Uterus (tissue), 4 donors: ENCODE data around the gene SUGCT. TPM values are rescaled to one million over a fixed set of nuclear protein-coding genes. Genes with fewer than 3 reads are reported as not detected.

Experiments
- DNase-seq, 2 donors: peaks; one replicate each; pipeline ENCODE4 v3.0.0-alpha.2; 2019 to 2020
- H3K27ac ChIP-seq, 2 donors: fragments of 200-600 bp; sonication (generic); 1 replicate in 1 of 2; 2 replicates in 1 of 2; pipeline ENCODE4 v1.5.1; 2016 to 2018
- H3K27me3 ChIP-seq, 2 donors: fragments of 200-600 bp; sonication (generic); one replicate each; pipeline ENCODE4 v1.5.1; 2018 to 2019; ENCODE audit warnings: control low read depth in 1 of 2
- H3K36me3 ChIP-seq, 2 donors: fragments of 200-600 bp; sonication (generic); one replicate each; pipeline ENCODE4 v1.5.1; 2019; ENCODE audit warnings: control low read depth in 1 of 2
- H3K4me1 ChIP-seq, 2 donors: fragments of 200-600 bp; sonication (generic); one replicate each; pipeline ENCODE4 v1.5.1; 2018 to 2019; ENCODE audit warnings: control low read depth in 1 of 2
- H3K4me3 ChIP-seq, 2 donors: fragments of 200-600 bp; sonication (generic); 1 replicate in 1 of 2; 2 replicates in 1 of 2; pipeline ENCODE4 v1.5.1; 2018 to 2019; ENCODE audit warnings: mild to moderate bottlenecking in 1 of 2
- H3K9me3 ChIP-seq, 2 donors: fragments of 200-600 bp; sonication (generic); one replicate each; pipeline ENCODE4 v1.5.1; 2019; ENCODE audit warnings: control low read depth in 1 of 2
- POLR2A ChIP-seq, 2 donors: fragments of 450-650 bp; IDR thresholded peaks; one replicate each; pipeline ENCODE4 v1.6.1; 2016; ENCODE audit warnings: antibody characterized with exemption in 2 of 2, mild to moderate bottlenecking in 1 of 2, moderate library complexity in 1 of 2
- intact Hi-C: fragments of 100-400 bp; cut with DNase I; formaldehyde crosslinking; loops from one replicate; pipeline ENCODE4 v1.15.1; 2023; ENCODE audit warnings: low total_unique reads
- total RNA-seq, 4 donors: library from RNA; depleted of rRNA in 3 of 4; stranded (reverse); fragments of >200 nt in 3 of 4; gene quantifications; one replicate each; pipeline versions ENCODE4 v1.1.0 to v1.2.4, GENCODE V29; 2014 to 2023
- TF ChIP-seq, protein P1 (sequence below), 4 experiments: fragments of 200-600 bp in 2 of 4; fragments of 450-650 bp in 2 of 4; sonication (generic) in 2 of 4; IDR thresholded peaks; one replicate each; pipeline ENCODE4 v1.5.1; 2016 to 2019; ENCODE audit warnings: antibody characterized with exemption in 4 of 4, mild to moderate bottlenecking in 2 of 4, moderate library complexity in 1 of 4
- donor health status: DM: yes; HTN: yes; CAD: no.

Gene SUGCT
- total RNA-seq, 4 donors from 2014 or later, result 2.0 to 9.6 (median 6.3) TPM; not detected in 1

DNA sequence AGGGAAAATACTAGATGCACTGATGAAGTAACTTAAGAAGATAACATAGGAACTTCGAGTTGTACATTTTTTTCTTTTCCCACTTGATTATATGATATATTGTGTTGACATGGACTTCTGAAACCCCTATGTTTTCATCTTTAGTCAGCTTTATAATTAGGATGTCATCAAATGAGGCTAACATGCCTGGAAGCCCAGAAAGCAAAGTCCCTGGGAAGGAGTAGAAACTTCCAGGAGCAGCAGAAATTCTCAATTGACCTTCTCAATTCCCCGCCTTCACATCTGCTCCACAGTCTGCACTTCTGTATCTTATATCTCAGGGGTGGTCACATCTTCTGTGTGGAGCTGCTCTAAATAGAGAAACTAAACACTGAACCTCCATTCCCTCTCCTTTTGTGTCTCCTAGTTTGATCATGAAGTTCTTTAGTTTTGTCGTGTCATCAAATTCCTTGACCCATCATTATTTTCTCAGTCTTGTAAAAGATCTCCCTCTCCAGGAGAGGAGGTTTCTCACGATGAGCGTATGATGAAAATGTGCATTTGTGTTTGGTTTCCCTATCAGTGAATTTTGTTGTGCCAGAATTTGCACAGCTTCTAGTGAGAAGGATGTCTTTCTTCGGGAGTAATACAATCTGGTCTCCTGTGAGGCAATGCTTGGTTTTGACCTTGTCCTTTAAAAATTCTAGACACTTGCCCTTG is 303.3 kb downstream of the SUGCT start:
- Histone ChIP-seq H3K36me3 (no peaks in the 10 kb centered on the region), H3K27ac (peak overlapping the region; percentile 55 to 57), H3K4me1 (no peaks in the 10 kb centered on the region), H3K27me3 (no peaks in the 10 kb centered on the region), H3K9me3 (no peaks in the 10 kb centered on the region), H3K4me3 (no peak overlapping the region)
- TF ChIP-seq, protein P1, sequence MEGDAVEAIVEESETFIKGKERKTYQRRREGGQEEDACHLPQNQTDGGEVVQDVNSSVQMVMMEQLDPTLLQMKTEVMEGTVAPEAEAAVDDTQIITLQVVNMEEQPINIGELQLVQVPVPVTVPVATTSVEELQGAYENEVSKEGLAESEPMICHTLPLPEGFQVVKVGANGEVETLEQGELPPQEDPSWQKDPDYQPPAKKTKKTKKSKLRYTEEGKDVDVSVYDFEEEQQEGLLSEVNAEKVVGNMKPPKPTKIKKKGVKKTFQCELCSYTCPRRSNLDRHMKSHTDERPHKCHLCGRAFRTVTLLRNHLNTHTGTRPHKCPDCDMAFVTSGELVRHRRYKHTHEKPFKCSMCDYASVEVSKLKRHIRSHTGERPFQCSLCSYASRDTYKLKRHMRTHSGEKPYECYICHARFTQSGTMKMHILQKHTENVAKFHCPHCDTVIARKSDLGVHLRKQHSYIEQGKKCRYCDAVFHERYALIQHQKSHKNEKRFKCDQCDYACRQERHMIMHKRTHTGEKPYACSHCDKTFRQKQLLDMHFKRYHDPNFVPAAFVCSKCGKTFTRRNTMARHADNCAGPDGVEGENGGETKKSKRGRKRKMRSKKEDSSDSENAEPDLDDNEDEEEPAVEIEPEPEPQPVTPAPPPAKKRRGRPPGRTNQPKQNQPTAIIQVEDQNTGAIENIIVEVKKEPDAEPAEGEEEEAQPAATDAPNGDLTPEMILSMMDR (IDR thresholded peaks at IDR 0.05), result no peak
- no peak for TF ChIP-seq POLR2A (IDR thresholded peaks at IDR 0.05)
- DNase-seq, result no peak
- intact Hi-C loops, result no loop called here

DNA sequence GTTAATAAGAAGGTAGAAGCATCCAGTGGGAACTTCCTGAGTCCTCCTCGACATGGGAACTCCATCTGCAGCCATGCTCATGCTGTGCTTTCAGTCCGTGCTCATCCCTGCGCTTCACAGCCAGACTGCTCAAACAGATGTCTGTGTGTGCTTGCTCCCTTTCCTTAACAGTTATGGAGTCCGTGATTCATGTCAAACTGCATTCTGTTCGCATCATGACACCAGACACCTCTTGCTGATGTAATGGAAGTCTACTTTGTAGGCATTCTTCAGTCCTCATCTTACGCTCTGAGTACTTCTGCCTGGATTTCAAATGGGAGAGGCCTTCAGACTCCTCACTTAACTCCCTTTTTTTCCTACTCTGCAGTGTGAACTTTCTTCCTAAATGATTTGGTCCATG is 304.9 kb downstream of the SUGCT start:
- intact Hi-C loops, result no loop called here
- no peaks in the 10 kb centered on the region for H3K27me3 ChIP-seq
- TF ChIP-seq, protein P1 (IDR thresholded peaks at IDR 0.05), result no peak
- TF ChIP-seq POLR2A (IDR thresholded peaks at IDR 0.05), result no peak
- no peaks in the 10 kb centered on the region for H3K4me1 ChIP-seq
- H3K36me3 ChIP-seq, result no peaks in the 10 kb centered on the region
- no peak overlapping the region for H3K4me3 ChIP-seq
- H3K27ac ChIP-seq, result no peak overlapping the region
- H3K9me3 ChIP-seq, result no peaks in the 10 kb centered on the region
- DNase-seq, result no peak

DNA sequence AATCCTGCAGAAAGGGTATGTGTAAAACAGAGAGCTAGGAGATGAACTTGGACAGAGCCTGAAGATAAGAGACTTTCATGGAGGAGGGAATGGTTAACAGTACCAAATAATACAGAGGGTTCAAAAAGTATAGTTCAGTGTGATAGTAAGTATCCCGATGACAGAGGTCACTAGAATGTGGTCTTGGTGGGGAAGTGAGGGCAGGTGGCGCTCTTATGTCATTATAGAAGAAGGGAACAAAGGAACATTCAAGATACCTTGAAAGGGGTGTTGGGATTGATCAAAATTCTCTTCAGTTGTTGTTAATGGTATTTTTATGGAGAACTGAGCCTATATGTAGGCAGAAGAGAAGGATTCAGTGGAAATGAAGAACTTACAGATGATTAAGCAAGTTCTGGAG is 312.5 kb downstream of the SUGCT start:
- TF ChIP-seq, protein P1 (IDR thresholded peaks at IDR 0.05), result no peak
- TF ChIP-seq POLR2A (IDR thresholded peaks at IDR 0.05), result no peak
- no peak for DNase-seq
- H3K4me1 ChIP-seq, result no peaks in the 10 kb centered on the region
- H3K27ac ChIP-seq, result no peak overlapping the region
- intact Hi-C loops, result no loop called here
- no peak overlapping the region for H3K4me3 ChIP-seq
- H3K36me3 ChIP-seq, result no peaks in the 10 kb centered on the region
- no peaks in the 10 kb centered on the region for H3K9me3 ChIP-seq
- no peaks in the 10 kb centered on the region for H3K27me3 ChIP-seq

DNA sequence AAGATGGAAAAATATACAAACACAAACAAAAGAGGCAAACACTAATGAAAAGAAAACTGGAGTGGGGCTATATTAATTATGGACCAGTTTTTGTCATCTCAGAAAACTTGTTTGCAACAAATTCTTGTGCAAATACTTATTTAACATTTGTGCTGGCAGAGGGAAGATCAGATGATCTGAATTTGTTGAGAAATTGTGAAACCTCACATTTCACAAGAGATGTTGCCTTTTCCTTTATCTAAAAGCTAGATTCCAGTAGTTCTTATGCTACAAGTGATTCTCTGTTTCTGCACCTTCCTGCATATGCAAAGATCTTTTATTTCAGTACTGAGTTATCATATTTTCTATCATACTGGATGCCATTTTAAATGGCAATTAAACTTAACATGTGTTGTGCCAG is 320.7 kb downstream of the SUGCT start:
- no peak for TF ChIP-seq POLR2A (IDR thresholded peaks at IDR 0.05)
- TF ChIP-seq, protein P1 (IDR thresholded peaks at IDR 0.05), result no peak
- no peak for DNase-seq
- Histone ChIP-seq H3K4me3 (no peak overlapping the region), H3K27me3 (no peaks in the 10 kb centered on the region), H3K4me1 (no peaks in the 10 kb centered on the region), H3K27ac (no peak overlapping the region), H3K9me3 (no peaks in the 10 kb centered on the region), H3K36me3 (no peaks in the 10 kb centered on the region)
- intact Hi-C loops, result no loop called here

DNA sequence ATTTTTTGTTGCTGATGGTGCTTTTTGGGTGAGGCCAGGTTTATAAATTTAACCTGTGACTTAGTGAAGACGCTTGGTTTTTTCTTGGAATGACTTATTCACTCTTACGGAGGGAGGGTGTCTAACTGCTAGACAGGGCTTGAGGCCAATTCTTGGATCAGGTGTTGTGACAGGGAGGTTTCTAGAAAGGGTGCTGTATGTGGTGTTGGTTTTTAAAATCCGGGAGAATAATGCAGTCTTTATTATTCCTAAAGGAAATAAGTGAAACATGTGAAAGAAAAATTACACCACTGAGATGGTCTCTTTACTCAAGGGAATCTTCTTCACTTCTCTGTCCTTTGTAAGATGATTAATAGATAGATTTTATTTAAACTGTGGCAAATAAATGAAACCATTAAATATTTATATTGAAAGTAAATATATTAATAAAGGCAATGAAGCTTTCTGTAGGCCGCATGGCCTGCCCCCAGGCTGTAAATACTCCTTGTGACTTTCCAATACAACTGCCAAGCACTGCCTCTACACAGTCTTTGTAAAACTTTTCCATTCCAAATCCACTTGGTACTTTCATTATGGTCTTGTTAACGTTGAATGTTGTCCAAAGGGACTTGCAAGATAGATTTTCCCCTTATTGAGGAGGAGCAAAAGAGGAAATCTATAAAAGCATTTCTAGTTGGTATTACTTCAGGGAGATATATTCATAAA is 323.1 kb downstream of the SUGCT start:
- Histone ChIP-seq H3K9me3 (no peaks in the 10 kb centered on the region), H3K4me3 (no peak overlapping the region), H3K27me3 (no peaks in the 10 kb centered on the region), H3K4me1 (no peaks in the 10 kb centered on the region), H3K27ac (no peak overlapping the region), H3K36me3 (no peaks in the 10 kb centered on the region)
- intact Hi-C loops, result no loop called here
- DNase-seq, result no peak
- TF ChIP-seq POLR2A (IDR thresholded peaks at IDR 0.05), result no peak
- TF ChIP-seq, protein P1 (IDR thresholded peaks at IDR 0.05), result no peak
